ENCODE measurements around the gene ARMH1.

DNA sequence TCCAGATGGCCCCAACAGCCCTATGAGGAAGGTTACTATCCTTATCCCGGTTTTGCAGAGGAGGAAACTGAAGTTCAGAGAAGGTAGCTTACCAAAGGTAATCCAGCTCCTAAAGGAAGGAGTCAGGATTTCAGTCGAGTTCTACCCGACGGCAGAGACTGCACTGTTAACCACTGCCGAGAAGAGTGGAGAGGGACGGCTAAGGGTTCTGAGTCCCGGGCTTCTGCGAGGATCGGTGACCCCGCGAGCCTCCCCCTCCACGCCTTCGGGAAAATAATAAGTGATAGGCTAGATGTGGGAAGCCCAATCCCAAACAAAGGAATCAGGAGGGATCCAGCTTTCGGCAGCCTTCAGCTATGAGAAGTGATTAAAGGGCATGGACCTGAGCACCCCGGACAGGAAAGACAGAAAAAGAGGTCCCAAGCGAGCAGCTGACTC, 820 bp upstream of the ARMH1 start:
- no peak for TF ChIP-seq EZH2 (IDR thresholded peaks at IDR 0.05; ENCODE audit: insufficient read depth, poor library complexity, severe bottlenecking)
- no peak for TF ChIP-seq EZH2phosphoT487 (IDR thresholded peaks at IDR 0.05; ENCODE audit: insufficient read depth, low read depth)
